ENCODE results near the gene TAX1BP1. TPM values are rescaled to one million over a fixed set of nuclear protein-coding genes. Genes with fewer than 3 reads are reported as not detected.

Gene TAX1BP1
- total and polyA plus RNA-seq, 2 experiments from 2014 or later, result 98.1 to 137 TPM

DNA sequence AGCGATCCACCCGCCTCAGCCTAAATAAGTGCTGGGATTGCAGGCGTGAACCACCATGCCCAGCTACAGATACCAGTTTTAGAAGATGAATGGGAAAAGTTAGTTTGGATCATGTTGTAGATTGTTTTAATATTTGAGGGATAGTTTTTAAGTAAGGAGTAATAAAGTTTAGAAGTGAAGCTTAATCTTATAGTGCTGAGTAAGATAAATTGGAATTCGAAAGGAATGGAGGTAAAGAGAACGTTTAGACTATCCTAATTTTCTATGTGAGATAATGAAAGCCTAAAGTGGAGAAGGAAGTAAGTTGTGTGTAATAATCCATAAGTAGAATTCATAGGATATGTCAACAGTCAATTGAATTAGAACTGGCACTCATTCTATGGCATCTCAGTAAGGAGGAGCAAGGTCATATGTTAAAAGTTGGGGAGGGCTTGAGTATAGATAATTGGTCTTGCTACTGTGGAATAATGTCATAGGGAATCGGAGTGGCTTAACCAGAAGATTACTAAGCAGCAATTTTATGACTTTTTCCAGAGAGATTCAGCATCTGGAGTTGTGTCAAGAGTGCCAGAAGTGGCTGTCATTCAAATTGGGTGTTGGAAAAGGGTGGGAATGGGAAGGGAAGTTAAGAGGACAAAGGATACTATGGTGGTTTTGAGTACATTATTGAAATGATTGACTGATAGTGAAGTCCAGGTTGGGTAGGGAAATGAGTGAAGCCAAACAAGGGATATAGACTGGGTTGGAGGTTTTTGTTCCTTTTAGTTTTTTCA lies 12.1 kb downstream of the TAX1BP1 start:
- Histone ChIP-seq H3K9me2 (ENCODE audit: insufficient read depth) (no peaks in the 10 kb centered on the region), H3K79me2 (ENCODE audit: insufficient read depth) (peaks cover 98% of the 10 kb centered on the region), H3K9me3 (ENCODE audit: low read depth) (no peaks in the 10 kb centered on the region), H3K27me3 (replicated peaks; ENCODE audit: insufficient read depth) (no peaks in the 10 kb centered on the region), H3K36me3 (ENCODE audit: low read depth) (peaks cover 32% of the 10 kb centered on the region), H3K4me1 (ENCODE audit: insufficient read depth) (peaks cover 10% of the 10 kb centered on the region), H3F3A (ENCODE audit: insufficient read depth) (no peaks in the 10 kb centered on the region), H3K4me2 (ENCODE audit: unreplicated experiment) (no peak overlapping the region), H3K4me3 (no peak overlapping the region), H2AFZ (no peak overlapping the region), H3K9ac (no peak overlapping the region), H3K27ac (no peak overlapping the region), H4K20me1 (ENCODE audit: insufficient read depth) (peaks cover 4% of the 10 kb centered on the region; the same call in 1 of the 2 replicates)
- in situ Hi-C loops (cut with MboI), result no loop called here
- TF ChIP-seq EZH2phosphoT487 (IDR thresholded peaks at IDR 0.05; ENCODE audit: insufficient read depth, low read depth) (no peak), EZH2 (IDR thresholded peaks at IDR 0.05; ENCODE audit: insufficient read depth, poor library complexity, severe bottlenecking) (no peak)
- 76 to 82% methylated on average over 6 of the region's 6 CpGs for WGBS, 2 experiments (ENCODE audit: low coverage in 1 of 2, low lambda C conversion rate in 2 of 2, missing lambda C conversion rate in 2 of 2)
- no peak for DNase-seq

DNA sequence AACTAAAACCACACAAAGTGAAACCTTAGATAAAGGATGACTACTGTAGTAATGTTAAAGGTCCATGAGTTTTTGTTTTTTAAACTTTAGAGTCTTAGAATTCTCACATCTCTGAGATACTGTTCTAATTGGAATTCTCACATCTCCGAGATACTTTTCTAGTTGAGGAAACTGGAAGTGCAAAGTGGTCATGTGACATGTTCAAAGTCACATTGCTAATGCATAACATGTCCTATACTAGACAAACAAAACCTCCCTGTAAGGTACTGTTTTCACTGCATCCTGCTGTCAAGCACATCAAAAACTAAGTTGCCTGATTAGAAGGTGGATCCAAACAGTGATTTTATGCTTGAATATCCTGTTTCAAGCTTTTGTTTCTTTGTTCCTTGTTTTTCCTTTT lies 13.9 kb downstream of the TAX1BP1 start:
- no peak overlapping the region for H3K4me2 ChIP-seq (ENCODE audit: unreplicated experiment)
- H3K27me3 ChIP-seq (replicated peaks; ENCODE audit: insufficient read depth), result no peaks in the 10 kb centered on the region
- no peak overlapping the region for H3K27ac ChIP-seq
- no peaks in the 10 kb centered on the region for H3F3A ChIP-seq (ENCODE audit: insufficient read depth)
- H3K9me3 ChIP-seq (ENCODE audit: low read depth), result no peaks in the 10 kb centered on the region
- WGBS, 2 experiments (ENCODE audit: low coverage in 1 of 2, low lambda C conversion rate in 2 of 2, missing lambda C conversion rate in 2 of 2), result 62 to 67% methylated on average over 1 of the region's 1 CpG
- no peak overlapping the region for H2AFZ ChIP-seq
- H4K20me1 ChIP-seq (ENCODE audit: insufficient read depth), result no peaks in the 10 kb centered on the region; the same call in 1 of the 2 replicates
- no peaks in the 10 kb centered on the region for H3K4me1 ChIP-seq (ENCODE audit: insufficient read depth)
- no peak for DNase-seq
- no peak for TF ChIP-seq EZH2phosphoT487 (IDR thresholded peaks at IDR 0.05; ENCODE audit: insufficient read depth, low read depth)
- no peak for TF ChIP-seq EZH2 (IDR thresholded peaks at IDR 0.05; ENCODE audit: insufficient read depth, poor library complexity, severe bottlenecking)
- H3K4me3 ChIP-seq, result no peak overlapping the region
- peaks cover 97% of the 10 kb centered on the region for H3K79me2 ChIP-seq (ENCODE audit: insufficient read depth)
- in situ Hi-C loops (cut with MboI), result no loop called here
- no peaks in the 10 kb centered on the region for H3K9me2 ChIP-seq (ENCODE audit: insufficient read depth)
- no peak overlapping the region for H3K9ac ChIP-seq
- peaks cover 44% of the 10 kb centered on the region for H3K36me3 ChIP-seq (ENCODE audit: low read depth)

- Histone ChIP-seq H2AFZ (no peak overlapping the region), H3F3A (ENCODE audit: insufficient read depth) (no peaks in the 10 kb centered on the region), H3K27me3 (replicated peaks; ENCODE audit: insufficient read depth) (no peaks in the 10 kb centered on the region), H3K9me3 (ENCODE audit: low read depth) (no peaks in the 10 kb centered on the region), H3K9me2 (ENCODE audit: insufficient read depth) (no peaks in the 10 kb centered on the region), H3K79me2 (ENCODE audit: insufficient read depth) (peaks cover 93% of the 10 kb centered on the region), H3K27ac (no peak overlapping the region), H3K4me1 (ENCODE audit: insufficient read depth) (no peaks in the 10 kb centered on the region), H4K20me1 (ENCODE audit: insufficient read depth) (no peaks in the 10 kb centered on the region), H3K4me3 (no peak overlapping the region), H3K9ac (no peak overlapping the region), H3K4me2 (ENCODE audit: unreplicated experiment) (no peak overlapping the region), H3K36me3 (ENCODE audit: low read depth) (peaks cover 29% of the 10 kb centered on the region)
- in situ Hi-C loops (cut with MboI), result no loop called here
- TF ChIP-seq EZH2 (IDR thresholded peaks at IDR 0.05; ENCODE audit: insufficient read depth, poor library complexity, severe bottlenecking) (no peak), EZH2phosphoT487 (IDR thresholded peaks at IDR 0.05; ENCODE audit: insufficient read depth, low read depth) (no peak)
- DNase-seq, result no peak
Observed at GRCh38 chr7:27756298-27756697, 16.3 kb downstream of the TAX1BP1 start.

DNA sequence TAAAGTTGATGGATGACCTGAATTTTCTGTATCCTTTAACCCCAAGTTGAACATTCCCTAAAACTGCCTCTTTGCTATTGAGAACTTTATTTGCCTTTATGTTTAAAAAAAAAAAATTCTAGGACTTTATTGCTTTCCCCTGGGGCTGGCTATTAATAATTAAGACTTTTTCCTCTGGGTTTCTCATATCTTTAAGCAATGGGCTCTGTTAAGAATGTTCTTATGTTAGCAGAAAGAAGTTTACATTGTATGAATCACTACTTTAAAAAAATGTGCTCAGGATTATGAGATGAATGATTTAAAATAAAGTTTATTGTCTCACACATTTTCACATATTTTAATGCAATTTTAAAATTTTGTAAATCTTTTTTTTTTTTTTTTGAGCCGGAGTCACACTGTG lies 19.5 kb downstream of the TAX1BP1 start:
- Histone ChIP-seq H3K9me2 (ENCODE audit: insufficient read depth) (no peaks in the 10 kb centered on the region), H3K9me3 (ENCODE audit: low read depth) (no peaks in the 10 kb centered on the region), H3K27ac (no peak overlapping the region), H4K20me1 (ENCODE audit: insufficient read depth) (no peaks in the 10 kb centered on the region), H3K4me3 (no peak overlapping the region), H2AFZ (no peak overlapping the region), H3K4me1 (ENCODE audit: insufficient read depth) (no peaks in the 10 kb centered on the region), H3K36me3 (ENCODE audit: low read depth) (peaks cover 36% of the 10 kb centered on the region), H3K9ac (no peak overlapping the region), H3K4me2 (ENCODE audit: unreplicated experiment) (no peak overlapping the region), H3K27me3 (replicated peaks; ENCODE audit: insufficient read depth) (no peaks in the 10 kb centered on the region), H3F3A (ENCODE audit: insufficient read depth) (no peaks in the 10 kb centered on the region), H3K79me2 (ENCODE audit: insufficient read depth) (peaks cover 95% of the 10 kb centered on the region)
- in situ Hi-C loops (cut with MboI), result no loop called here
- TF ChIP-seq EZH2 (IDR thresholded peaks at IDR 0.05; ENCODE audit: insufficient read depth, poor library complexity, severe bottlenecking), result no peak
- no peak for TF ChIP-seq EZH2phosphoT487 (IDR thresholded peaks at IDR 0.05; ENCODE audit: insufficient read depth, low read depth)
- DNase-seq, result no peak
- 94 to 100% methylated on average over 1 of the region's 1 CpG for WGBS, 2 experiments (ENCODE audit: low coverage in 1 of 2, low lambda C conversion rate in 2 of 2, missing lambda C conversion rate in 2 of 2)

All from GM23248 (cell line).